ENCODE data around the gene CCDC150. TPM values are rescaled to one million over a fixed set of nuclear protein-coding genes. Genes with fewer than 3 reads are reported as not detected.
"Not testable (repeated sequence)": the region's sequence is repeated elsewhere in the genome, so short reads cannot be mapped to it uniquely, and the experiment has no call there.

CCDC150 gene
- total and polyA plus RNA-seq, 12 donors, result 0.55 to 12.1 (median 0.74) TPM; not detected in 1

- no peak for TF ChIP-seq POLR2A (IDR thresholded peaks at IDR 0.05)
- TF ChIP-seq CTCF (IDR thresholded peaks at IDR 0.05), result no peak
- Histone ChIP-seq H3K36me3 (replicated peaks in 1 of 2) (no peaks in the 10 kb centered on the region), H3K27ac (no peak overlapping the region), H3K9me3 (replicated peaks in 1 of 3) (no peaks in the 10 kb centered on the region), H3K27me3 (no peaks in the 10 kb centered on the region), H3K4me1 (replicated peaks in 1 of 2) (no peaks in the 10 kb centered on the region), H3K4me3 (no peak overlapping the region)
- intact Hi-C loops (cut with DNase I), result no loop called here
- DNase-seq, result no peak
Measured at GRCh38 chr2:196703695-196704094, 64.2 kb downstream of the CCDC150 start.

GRCh38 chr2:196710056-196710455, 70.5 kb downstream of the CCDC150 start:
- DNase-seq; H3K9me3 ChIP-seq (replicated peaks in 1 of 3); H3K4me3 ChIP-seq; H3K36me3 ChIP-seq (replicated peaks in 1 of 2); H3K4me1 ChIP-seq (replicated peaks in 1 of 2); H3K27ac ChIP-seq; intact Hi-C loops (cut with DNase I); H3K27me3 ChIP-seq: not testable (repeated sequence)
- WGBS, 4 donors, result 93 to 98% (median 97%) methylated on average over 9 to 10 of the region's 10 CpGs

GRCh38 chr2:196711625-196712024, 72.1 kb downstream of the CCDC150 start:
- H3K9me3 ChIP-seq (replicated peaks in 1 of 3), result no peaks in the 10 kb centered on the region
- H3K27ac ChIP-seq, result no peak overlapping the region
- H3K4me3 ChIP-seq, result no peak overlapping the region
- no peaks in the 10 kb centered on the region for H3K4me1 ChIP-seq (replicated peaks in 1 of 2)
- intact Hi-C loops (cut with DNase I), result no loop called here
- no peak for DNase-seq
- TF ChIP-seq POLR2A (IDR thresholded peaks at IDR 0.05) (no peak), CTCF (IDR thresholded peaks at IDR 0.05) (no peak)
- H3K36me3 ChIP-seq (replicated peaks in 1 of 2), result no peaks in the 10 kb centered on the region
- no peaks in the 10 kb centered on the region for H3K27me3 ChIP-seq

GRCh38 chr2:196712867-196713266, 73.4 kb downstream of the CCDC150 start:
- Histone ChIP-seq H3K4me3 (no peak overlapping the region), H3K9me3 (replicated peaks in 1 of 3) (no peaks in the 10 kb centered on the region), H3K27me3 (no peaks in the 10 kb centered on the region), H3K36me3 (replicated peaks in 1 of 2) (no peaks in the 10 kb centered on the region), H3K27ac (no peak overlapping the region), H3K4me1 (replicated peaks in 1 of 2) (no peaks in the 10 kb centered on the region)
- no peak for TF ChIP-seq POLR2A (IDR thresholded peaks at IDR 0.05)
- TF ChIP-seq CTCF (IDR thresholded peaks at IDR 0.05), result no peak
- intact Hi-C loops (cut with DNase I), result no loop called here
- 90 to 98% (median 95%) methylated on average over 2 of the region's 2 CpGs for WGBS, 4 donors
- DNase-seq, result no peak

GRCh38 chr2:196718419-196719109, 79.0 kb downstream of the CCDC150 start:
- no peak overlapping the region for H3K4me3 ChIP-seq
- no peaks in the 10 kb centered on the region for H3K36me3 ChIP-seq (replicated peaks in 1 of 2)
- intact Hi-C loops (cut with DNase I), result no loop called here
- 55 to 63% (median 58%) methylated on average over 6 of the region's 6 CpGs for WGBS, 4 donors
- peaks cover 0 to 6% (median 0%) of the 10 kb centered on the region in 3 donors for H3K9me3 ChIP-seq (replicated peaks in 1 of 3)
- TF ChIP-seq CTCF (IDR thresholded peaks at IDR 0.05) (no peak), POLR2A (IDR thresholded peaks at IDR 0.05) (no peak)
- no peaks in the 10 kb centered on the region for H3K4me1 ChIP-seq (replicated peaks in 1 of 2)
- H3K27ac ChIP-seq, result no peak overlapping the region
- H3K27me3 ChIP-seq, result no peaks in the 10 kb centered on the region
- DNase-seq, result no peak

Measured in adrenal gland (tissue), 12 donors.